CD4-positive, alpha-beta T cell (primary cell): ENCODE results near the gene GIPC1. TPM values are rescaled to one million over a fixed set of nuclear protein-coding genes. Genes with fewer than 3 reads are reported as not detected.
A peak's percentile ranks its signal among the peaks of the same experiment; 100 is the strongest.

Experiments
- ATAC-seq: fragments of 200-7000 bp; cut with Tn5 transposase; one replicate; pipeline ENCODE4 v1.10.0; 2022; ENCODE audit warnings: mild to moderate bottlenecking; ENCODE audit not compliant: poor library complexity
- CTCF ChIA-PET: fragments of 350-600 bp; sonication (Branson Sonifier 250); formaldehyde crosslinking; loops from one replicate; lab custom pipeline; 2021; ENCODE audit warnings: antibody characterized with exemption, inconsistent platforms; lab: Charles Lee
- POLR2A ChIA-PET: fragments of 350-600 bp; sonication (Branson Sonifier 250); formaldehyde crosslinking; loops from one replicate; lab custom pipeline; 2021; ENCODE audit warnings: antibody characterized with exemption, inconsistent platforms; lab: Charles Lee
- DNase-seq, 14 experiments: peaks; one replicate each; pipeline ENCODE4 v3.0.0-alpha.2; 2013 to 2020; ENCODE audit warnings: mixed read lengths in 2 of 14
- H3K27ac ChIP-seq, 2 donors: one replicate each; pipeline versions ENCODE4 v1.5.1 to v1.7.0; 2013; ENCODE audit warnings: low read length in 2 of 2, low read depth in 1 of 2, mild to moderate bottlenecking in 1 of 2
- H3K27me3 ChIP-seq, 2 experiments: 1 replicate in 1 of 2; 2 replicates in 1 of 2; pipeline versions ENCODE4 v1.6.1 to v1.7.0; 2013; ENCODE audit warnings: low read length in 2 of 2, control low read depth in 1 of 2, mild to moderate bottlenecking in 1 of 2, moderate library complexity in 1 of 2; ENCODE audit not compliant: insufficient read depth in 2 of 2, control insufficient read depth in 1 of 2
- H3K36me3 ChIP-seq: one replicate; pipeline ENCODE4 v1.6.1; 2013; ENCODE audit warnings: low read length, control low read depth; ENCODE audit not compliant: insufficient read depth
- H3K4me1 ChIP-seq: one replicate; pipeline ENCODE4 v1.6.1; 2013; ENCODE audit warnings: low read length, control low read depth; ENCODE audit not compliant: insufficient read depth
- H3K4me3 ChIP-seq: one replicate; pipeline ENCODE4 v1.5.1; 2013; ENCODE audit warnings: mild to moderate bottlenecking, low read length, moderate library complexity
- H3K9me3 ChIP-seq, 2 experiments: 1 replicate in 1 of 2; 2 replicates in 1 of 2; pipeline versions ENCODE4 v1.6.1 to v1.7.0; 2013; ENCODE audit warnings: low read length in 2 of 2, mild to moderate bottlenecking in 2 of 2, control low read depth in 1 of 2, moderate library complexity in 1 of 2; ENCODE audit not compliant: control insufficient read depth in 1 of 2, insufficient read depth in 1 of 2
- H3K27ac Mint-ChIP-seq: one replicate; pipeline ENCODE4 v1.8.0; 2020; ENCODE audit warnings: mixed read lengths
- H3K27me3 Mint-ChIP-seq: one replicate; pipeline ENCODE4 v1.8.0; 2021; ENCODE audit warnings: mixed read lengths
- H3K36me3 Mint-ChIP-seq: one replicate; pipeline ENCODE4 v1.8.0; 2021; ENCODE audit warnings: low read depth, mixed read lengths
- H3K4me1 Mint-ChIP-seq: one replicate; pipeline ENCODE4 v1.8.0; 2021; ENCODE audit warnings: low read depth, mixed read lengths
- H3K4me3 Mint-ChIP-seq: one replicate; pipeline ENCODE4 v1.8.0; 2020; ENCODE audit warnings: mild to moderate bottlenecking, mixed read lengths
- H3K9me3 Mint-ChIP-seq: one replicate; pipeline ENCODE4 v1.8.0; 2020; ENCODE audit warnings: mixed read lengths
- CTCF ChIP-seq: fragments of 200-600 bp; IDR thresholded peaks from one replicate; pipeline ENCODE4 v1.8.0; 2022; ENCODE audit warnings: antibody characterized with exemption, mild to moderate bottlenecking
- intact Hi-C, 2 experiments: fragments of 100-400 bp; cut with DNase I in 1 of 2; cut with micrococcal nuclease in 1 of 2; formaldehyde crosslinking; loops; one replicate each; pipeline versions ENCODE4 v1.15.1 to v1.9.0; 2023 to 2025; cut with DNase I, micrococcal nuclease
- total RNA-seq, 174 experiments: library from RNA in 2 of 174; stranded (reverse) in 2 of 174; gene quantifications; one replicate each; pipeline ENCODE4 v1.2.3 and lab custom pipeline; 2021 to 2026

The GIPC1 gene
- total RNA-seq, 2 experiments from 2014 or later, result 17.8 to 21.0 TPM

GRCh38 chr19:14510311-14511228, 14.6 kb upstream of the GIPC1 start:
- ATAC-seq, result no peak
- H3K27ac Mint-ChIP-seq, result peak overlapping the region; percentile 58
- ChIA-PET CTCF (interaction anchor here (0.8 to 2.3 kb wide), 4 partner anchors 19 to 162 kb away, joined by 3 to 7 read pairs (median 4); partner anchors contain the start of gene TECR), POLR2A (interaction anchor here (1.1 to 10.0 kb wide), 5 partner anchors 9 to 27 kb away, joined by 3 to 430 read pairs (median 5); partner anchors contain the start of genes DNAJB1 and GIPC1)
- H3K9me3 Mint-ChIP-seq, result no peaks in the 10 kb centered on the region
- no peaks in the 10 kb centered on the region for H3K27me3 ChIP-seq
- H3K36me3 ChIP-seq, result peaks cover 18% of the 10 kb centered on the region
- H3K4me3 ChIP-seq, result no peak overlapping the region
- intact Hi-C loops, result no loop called here
- peak in 1 of 14 experiments; percentile 49 for DNase-seq
- H3K4me3 Mint-ChIP-seq, result peak overlapping the region; percentile 51
- no peak overlapping the region for H3K27ac ChIP-seq
- no peaks in the 10 kb centered on the region for H3K9me3 ChIP-seq
- H3K36me3 Mint-ChIP-seq, result peaks cover 30% of the 10 kb centered on the region
- no peaks in the 10 kb centered on the region for H3K27me3 Mint-ChIP-seq
- peaks cover 54% of the 10 kb centered on the region for H3K4me1 ChIP-seq
- no peak for TF ChIP-seq CTCF
- peaks cover 80% of the 10 kb centered on the region for H3K4me1 Mint-ChIP-seq

GRCh38 chr19:14507704-14508542, 12.0 kb upstream of the GIPC1 start:
- CTCF ChIA-PET, result interaction anchor here (0.7 to 3.9 kb wide), 7 partner anchors 9 to 371 kb away, joined by 3 to 29 read pairs (median 3); partner anchors contain the start of gene DNAJB1

More at GRCh38 chr19:14507704-14508542, 12.0 kb upstream of the GIPC1 start:
- H3K36me3 Mint-ChIP-seq, result peaks cover 3% of the 10 kb centered on the region
- no peaks in the 10 kb centered on the region for H3K27me3 ChIP-seq
- H3K4me3 Mint-ChIP-seq, result peak overlapping the region; percentile 70
- POLR2A ChIA-PET, result interaction anchor here (0.8 to 10.0 kb wide), 14 partner anchors 12 to 371 kb away, joined by 3 to 430 read pairs (median 8); partner anchors contain the start of genes ASF1B, DNAJB1, GIPC1 and NDUFB7
- no peak for TF ChIP-seq CTCF
- peaks cover 53% of the 10 kb centered on the region for H3K4me1 ChIP-seq
- no peak overlapping the region for H3K27ac ChIP-seq
- H3K4me1 Mint-ChIP-seq, result peaks cover 77% of the 10 kb centered on the region
- H3K4me3 ChIP-seq, result no peak overlapping the region
- no peaks in the 10 kb centered on the region for H3K9me3 ChIP-seq
- intact Hi-C loops, result loop anchor here (1.0 to 2.0 kb wide), 3 partner anchors 8 to 15 kb away; partner anchors contain the start of gene DNAJB1 (in 1 of the 2)
- peak in 1 of 14 experiments; percentile 49 for DNase-seq
- no peak for ATAC-seq
- H3K9me3 Mint-ChIP-seq, result no peaks in the 10 kb centered on the region
- peak overlapping the region; percentile 96 for H3K27ac Mint-ChIP-seq
- no peaks in the 10 kb centered on the region for H3K36me3 ChIP-seq
- no peaks in the 10 kb centered on the region for H3K27me3 Mint-ChIP-seq
